Measurements from ENCODE around the gene TRAPPC2.
A peak's percentile ranks its signal among the peaks of the same experiment; 100 is the strongest.

The TRAPPC2 gene

GRCh38 chrX:13750812-13751211 is 16.4 kb upstream of the TRAPPC2 start:
- no peak overlapping the region for H3K4me3 ChIP-seq (ENCODE audit: low read depth, low read length)
- no peak for DNase-seq (ENCODE audit: low read depth)
- no peak for TF ChIP-seq CTCF (IDR thresholded peaks at IDR 0.05; ENCODE audit: control insufficient read depth, extremely low read depth, insufficient read depth)

GRCh38 chrX:13750204-13750603 is 15.8 kb upstream of the TRAPPC2 start:
- H3K4me3 ChIP-seq (ENCODE audit: low read depth, low read length): no peak overlapping the region
- peak; percentile 45 for TF ChIP-seq CTCF (IDR thresholded peaks at IDR 0.05; ENCODE audit: control insufficient read depth, extremely low read depth, insufficient read depth)
- no peak for DNase-seq (ENCODE audit: low read depth)

- DNase-seq (ENCODE audit: low read depth): no peak
- no peak for TF ChIP-seq CTCF (IDR thresholded peaks at IDR 0.05; ENCODE audit: control insufficient read depth, extremely low read depth, insufficient read depth)
- H3K4me3 ChIP-seq (ENCODE audit: low read depth, low read length): no peak overlapping the region
Observed at GRCh38 chrX:13748486-13748885, 14.1 kb upstream of the TRAPPC2 start.

GRCh38 chrX:13747836-13748235 is 13.4 kb upstream of the TRAPPC2 start:
- DNase-seq (ENCODE audit: low read depth): no peak
- peak; percentile 25; the same call in 1 of the 2 replicates for TF ChIP-seq CTCF (IDR thresholded peaks at IDR 0.05; ENCODE audit: control insufficient read depth, extremely low read depth, insufficient read depth)
- no peak overlapping the region for H3K4me3 ChIP-seq (ENCODE audit: low read depth, low read length)

GRCh38 chrX:13742397-13743176 is 8.2 kb upstream of the TRAPPC2 start:
- TF ChIP-seq CTCF (IDR thresholded peaks at IDR 0.05; ENCODE audit: control insufficient read depth, extremely low read depth, insufficient read depth): no peak
- no peak for DNase-seq (ENCODE audit: low read depth)
- no peak overlapping the region for H3K4me3 ChIP-seq (ENCODE audit: low read depth, low read length)

- H3K4me3 ChIP-seq (ENCODE audit: low read depth, low read length): no peak overlapping the region
- no peak for TF ChIP-seq CTCF (IDR thresholded peaks at IDR 0.05; ENCODE audit: control insufficient read depth, extremely low read depth, insufficient read depth)
- no peak for DNase-seq (ENCODE audit: low read depth)
Observed at GRCh38 chrX:13741695-13742094, 7.3 kb upstream of the TRAPPC2 start.

- peak overlapping the region; percentile 80 for H3K4me3 ChIP-seq (ENCODE audit: low read depth, low read length)
- TF ChIP-seq CTCF (IDR thresholded peaks at IDR 0.05; ENCODE audit: control insufficient read depth, extremely low read depth, insufficient read depth): no peak
- no peak for DNase-seq (ENCODE audit: low read depth)
Observed at GRCh38 chrX:13733506-13733905, 914 bp downstream of the TRAPPC2 start.

Measured in LNCaP clone FGC (cell line).